GM21825 (cell line): Measurements from ENCODE around the gene SDK2.

ENCODE experiments used
- ATAC-seq: cut with Tn5 transposase; IDR thresholded peaks from one replicate; pipeline ENCODE4 v1.9.1; 2021; ENCODE audit warnings: mild to moderate bottlenecking, moderate library complexity; ENCODE audit not compliant: unreplicated experiment

The SDK2 gene

GRCh38 chr17:73612031-73612472 lies 32.2 kb downstream of the SDK2 start:
- no peak for ATAC-seq

GRCh38 chr17:73611630-73612029 lies 32.6 kb downstream of the SDK2 start:
- no peak for ATAC-seq

GRCh38 chr17:73610331-73610911 lies 33.8 kb downstream of the SDK2 start:
- no peak for ATAC-seq

- no peak for ATAC-seq
These were observed 34.5 kb downstream of the SDK2 start for GRCh38 chr17:73609758-73610157.

GRCh38 chr17:73609060-73609459 lies 35.2 kb downstream of the SDK2 start:
- no peak for ATAC-seq

GRCh38 chr17:73605444-73605843 lies 38.8 kb downstream of the SDK2 start:
- no peak for ATAC-seq

- ATAC-seq: no peak
These were observed 39.8 kb downstream of the SDK2 start for GRCh38 chr17:73604476-73604875.

GRCh38 chr17:73603971-73604370 lies 40.3 kb downstream of the SDK2 start:
- no peak for ATAC-seq

- ATAC-seq: no peak
These were observed 44.0 kb downstream of the SDK2 start for GRCh38 chr17:73600103-73600871.

- no peak for ATAC-seq
These were observed 44.6 kb downstream of the SDK2 start for GRCh38 chr17:73599599-73599998.

- ATAC-seq: no peak
These were observed 46.0 kb downstream of the SDK2 start for GRCh38 chr17:73598212-73598611.

GRCh38 chr17:73595931-73596330 lies 48.3 kb downstream of the SDK2 start:
- ATAC-seq: no peak

- ATAC-seq: no peak
These were observed 48.8 kb downstream of the SDK2 start for GRCh38 chr17:73595479-73595878.

- ATAC-seq: no peak
These were observed 49.2 kb downstream of the SDK2 start for GRCh38 chr17:73595068-73595467.

GRCh38 chr17:73594598-73594997 lies 49.6 kb downstream of the SDK2 start:
- no peak for ATAC-seq

- no peak for ATAC-seq
These were observed 50.2 kb downstream of the SDK2 start for GRCh38 chr17:73594025-73594424.

- ATAC-seq: no peak
These were observed 50.8 kb downstream of the SDK2 start for GRCh38 chr17:73593249-73593965.

GRCh38 chr17:73592501-73592961 lies 51.7 kb downstream of the SDK2 start:
- ATAC-seq: no peak

- ATAC-seq: no peak
These were observed 52.2 kb downstream of the SDK2 start for GRCh38 chr17:73592079-73592415.

- ATAC-seq: peak; percentile 78
These were observed 52.8 kb downstream of the SDK2 start for GRCh38 chr17:73591296-73592078.

- no peak for ATAC-seq
These were observed 54.8 kb downstream of the SDK2 start for GRCh38 chr17:73589363-73589980.
